ENCODE data around the gene PARL.

DNA sequence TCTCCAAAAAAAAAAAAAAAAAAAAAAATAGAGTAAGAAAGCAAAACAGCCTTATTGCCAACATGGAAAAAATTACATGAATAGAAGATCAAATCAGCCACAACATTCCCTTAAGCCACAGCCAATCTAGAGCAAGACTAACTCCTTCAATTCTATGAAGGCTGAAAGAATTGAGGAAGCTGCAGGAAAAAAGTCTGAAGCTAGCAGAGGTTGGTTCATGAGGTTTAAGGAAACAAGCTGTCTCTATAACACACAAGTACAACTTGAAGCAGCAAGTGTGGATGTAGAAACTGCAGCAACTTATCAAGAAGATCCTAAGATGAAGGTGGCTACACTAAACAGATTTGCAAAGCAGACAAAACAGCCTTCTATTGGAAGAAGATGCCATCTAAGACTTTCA lies 9.3 kb downstream of the PARL start:
- no peak for TF ChIP-seq POLR2AphosphoS5 (IDR thresholded peaks at IDR 0.05; ENCODE audit: borderline replicate concordance, low read depth, low read length)
- TF ChIP-seq EZH2 (IDR thresholded peaks at IDR 0.05) = no peak
